Activated T-helper 2 cell treated with anti-CD3 and anti-CD28 coated beads, Interferon-gamma antibody, Interleukin-2, Interleukin-4, amounts not matched to agents 10 μg/mL and 5 μg/mL and 100 μg/mL, durations not matched to agents 14 hours and 24 hours and 36 hours (primary cell): ENCODE measurements around the gene SASH1. TPM values are rescaled to one million over a fixed set of nuclear protein-coding genes. Genes with fewer than 3 reads are reported as not detected.

Source experiments
- DNase-seq: peaks from one replicate; pipeline ENCODE4 v3.0.0; 2021; ENCODE audit warnings: low spot score
- H3K27ac Mint-ChIP-seq: one replicate; pipeline ENCODE4 v1.8.0; 2021; ENCODE audit warnings: mixed read lengths
- H3K27me3 Mint-ChIP-seq: one replicate; pipeline ENCODE4 v1.8.0; 2021; ENCODE audit warnings: low read depth, mixed read lengths
- H3K36me3 Mint-ChIP-seq: one replicate; pipeline ENCODE4 v1.8.0; 2021; ENCODE audit warnings: low read depth, mixed read lengths
- H3K4me1 Mint-ChIP-seq: one replicate; pipeline ENCODE4 v1.8.0; 2021; ENCODE audit warnings: low read depth, mixed read lengths
- H3K4me3 Mint-ChIP-seq: one replicate; pipeline ENCODE4 v1.8.0; 2021; ENCODE audit warnings: low read depth, mild to moderate bottlenecking, moderate library complexity, mixed read lengths
- H3K9me3 Mint-ChIP-seq: one replicate; pipeline ENCODE4 v1.8.0; 2021; ENCODE audit warnings: mixed read lengths
- intact Hi-C: fragments of 100-400 bp; cut with micrococcal nuclease; formaldehyde crosslinking; loops from one replicate; pipeline ENCODE4 v1.15.1; 2023
- total RNA-seq: library from RNA; stranded (reverse); gene quantifications from 2 replicates; pipeline ENCODE4 v1.2.3, GENCODE V29; 2022

The SASH1 gene
- total RNA-seq, 1 donor from 2014 or later: 0.52 TPM

DNA sequence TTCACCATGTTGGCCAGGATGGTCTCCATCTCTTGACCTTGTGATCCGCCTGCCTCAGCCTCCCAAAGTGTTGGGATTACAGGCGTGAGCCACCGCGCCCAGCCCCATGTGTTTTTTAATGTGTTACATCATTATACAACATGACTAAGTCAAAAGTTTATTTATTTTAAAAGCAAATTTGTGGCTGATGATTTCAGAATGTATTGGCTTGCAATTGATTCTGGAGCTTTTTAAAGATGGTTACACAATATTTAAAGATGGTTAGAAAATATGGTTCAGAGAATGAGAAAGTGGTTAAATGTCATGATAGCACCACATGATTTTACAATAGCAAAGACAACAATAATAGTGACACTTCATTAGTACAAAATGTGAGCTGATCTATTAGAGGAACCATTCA is 80.5 kb downstream of the SASH1 start:
- no peak overlapping the region for H3K4me3 Mint-ChIP-seq
- H3K4me1 Mint-ChIP-seq: no peaks in the 10 kb centered on the region
- no peak overlapping the region for H3K27ac Mint-ChIP-seq
- H3K36me3 Mint-ChIP-seq: no peaks in the 10 kb centered on the region
- no peak for DNase-seq
- H3K27me3 Mint-ChIP-seq: peaks cover 2% of the 10 kb centered on the region
- intact Hi-C loops: no loop called here
- H3K9me3 Mint-ChIP-seq: no peaks in the 10 kb centered on the region

DNA sequence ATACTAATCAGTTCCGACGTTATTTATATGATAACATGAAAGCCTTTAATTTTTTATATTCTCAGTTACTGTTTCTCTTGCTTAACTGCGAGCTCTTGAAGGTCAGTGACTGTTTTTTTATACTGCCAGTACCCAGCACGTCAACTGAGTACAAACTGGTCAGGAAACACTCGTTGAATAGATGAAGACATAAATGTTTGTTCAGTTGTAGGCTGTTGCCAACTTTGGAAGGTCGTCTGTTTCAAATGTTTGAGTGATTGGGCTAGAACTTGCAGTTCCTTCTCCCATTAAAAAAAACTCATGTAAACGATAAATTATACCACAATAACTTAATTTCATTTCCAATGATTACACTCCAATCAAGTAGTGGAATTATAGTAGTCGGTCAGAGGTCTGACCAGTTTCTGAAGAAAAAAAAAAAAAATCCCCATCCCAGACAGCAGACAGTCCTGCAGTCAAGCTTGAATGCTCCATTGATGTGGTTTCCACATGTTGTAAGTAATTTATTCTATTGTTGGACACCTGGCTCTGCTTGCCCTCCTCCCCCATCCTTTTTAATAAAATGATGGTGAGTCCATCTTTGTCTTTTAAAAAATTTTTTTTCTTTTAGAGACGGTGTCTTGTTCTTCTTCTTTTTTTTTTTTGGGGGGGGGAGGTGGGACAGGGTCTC is 81.1 kb downstream of the SASH1 start:
- Mint-ChIP-seq H3K9me3 (no peaks in the 10 kb centered on the region), H3K4me1 (no peaks in the 10 kb centered on the region), H3K4me3 (no peak overlapping the region), H3K27me3 (peaks cover 2% of the 10 kb centered on the region), H3K36me3 (no peaks in the 10 kb centered on the region), H3K27ac (no peak overlapping the region)
- intact Hi-C loops: no loop called here
- DNase-seq: no peak

DNA sequence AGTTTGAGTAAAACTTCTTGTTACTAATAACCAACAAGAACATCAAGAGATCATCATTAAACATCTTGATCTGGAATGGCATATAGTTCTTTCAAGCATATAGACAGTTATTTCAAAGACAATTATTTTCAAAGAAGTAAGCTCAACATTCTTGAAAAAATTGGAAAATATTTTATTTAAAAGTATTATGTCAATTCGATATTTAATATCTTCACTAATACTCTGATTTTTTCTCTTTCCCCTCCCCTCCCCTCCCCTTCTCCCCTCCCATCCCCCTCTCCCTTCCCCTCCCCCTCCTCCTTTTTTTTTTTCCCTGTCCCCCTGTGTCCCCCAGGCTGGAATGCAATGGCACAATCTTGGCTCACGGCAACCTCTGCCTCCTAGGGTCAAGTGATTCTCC is 82.8 kb downstream of the SASH1 start:
- Mint-ChIP-seq H3K36me3 (no peaks in the 10 kb centered on the region), H3K9me3 (no peaks in the 10 kb centered on the region), H3K27ac (no peak overlapping the region), H3K27me3 (no peaks in the 10 kb centered on the region), H3K4me3 (no peak overlapping the region), H3K4me1 (no peaks in the 10 kb centered on the region)
- DNase-seq: no peak
- intact Hi-C loops: no loop called here

DNA sequence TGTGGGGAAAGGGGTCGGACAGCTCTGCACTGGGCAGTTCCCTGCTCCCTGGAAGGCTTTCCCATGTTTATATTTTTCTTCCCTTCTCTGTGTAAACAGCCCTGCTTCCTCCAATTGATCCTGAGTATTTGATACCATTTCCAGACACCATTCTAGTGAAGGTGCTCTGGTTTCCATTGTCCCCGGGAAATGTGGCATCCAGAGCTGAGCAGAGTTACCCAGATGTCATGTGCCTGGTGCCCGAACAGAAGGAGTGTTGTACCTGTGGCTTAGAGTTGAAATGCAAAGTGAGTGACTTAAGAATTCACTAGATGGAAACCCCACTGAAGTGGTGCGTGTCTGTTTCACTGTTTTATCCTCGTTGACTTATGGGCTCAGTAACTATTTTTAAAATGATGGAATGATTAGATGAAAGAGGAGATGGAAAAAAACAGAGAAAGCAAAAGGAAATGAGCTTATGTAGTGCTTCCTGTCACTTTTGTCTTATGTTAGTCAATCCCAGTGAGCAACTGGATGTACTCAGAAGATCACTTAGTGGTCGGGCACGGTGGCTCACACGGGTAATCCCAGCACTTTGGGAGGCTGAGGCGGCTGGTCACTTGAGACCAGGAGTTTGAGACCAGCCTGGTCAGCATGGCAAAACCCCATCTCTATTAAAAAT is 83.8 kb downstream of the SASH1 start:
- Mint-ChIP-seq H3K27ac (no peak overlapping the region), H3K4me1 (no peaks in the 10 kb centered on the region), H3K9me3 (no peaks in the 10 kb centered on the region), H3K36me3 (no peaks in the 10 kb centered on the region), H3K27me3 (no peaks in the 10 kb centered on the region), H3K4me3 (no peak overlapping the region)
- no peak for DNase-seq
- intact Hi-C loops: no loop called here

DNA sequence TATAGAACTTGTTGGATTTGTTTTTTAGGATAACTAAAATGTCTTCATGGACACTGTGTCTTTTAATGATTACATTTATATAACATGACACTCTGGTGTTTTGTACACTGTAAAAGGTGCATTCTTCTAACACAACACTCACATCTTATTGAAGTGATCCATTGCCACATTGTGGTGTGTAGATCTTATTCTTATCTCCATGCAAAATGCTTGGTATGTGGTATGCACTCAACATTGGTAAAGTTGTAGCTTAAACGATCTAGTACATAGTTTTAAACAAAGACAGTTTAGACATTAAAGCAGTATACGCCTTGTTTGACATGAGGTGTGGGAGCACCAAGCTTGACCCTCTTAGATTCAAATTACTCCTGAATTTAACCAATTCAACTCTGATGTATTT is 84.7 kb downstream of the SASH1 start:
- no peaks in the 10 kb centered on the region for H3K36me3 Mint-ChIP-seq
- H3K27ac Mint-ChIP-seq: no peak overlapping the region
- no peak for DNase-seq
- H3K27me3 Mint-ChIP-seq: no peaks in the 10 kb centered on the region
- H3K4me1 Mint-ChIP-seq: no peaks in the 10 kb centered on the region
- H3K9me3 Mint-ChIP-seq: no peaks in the 10 kb centered on the region
- H3K4me3 Mint-ChIP-seq: no peak overlapping the region
- intact Hi-C loops: no loop called here

DNA sequence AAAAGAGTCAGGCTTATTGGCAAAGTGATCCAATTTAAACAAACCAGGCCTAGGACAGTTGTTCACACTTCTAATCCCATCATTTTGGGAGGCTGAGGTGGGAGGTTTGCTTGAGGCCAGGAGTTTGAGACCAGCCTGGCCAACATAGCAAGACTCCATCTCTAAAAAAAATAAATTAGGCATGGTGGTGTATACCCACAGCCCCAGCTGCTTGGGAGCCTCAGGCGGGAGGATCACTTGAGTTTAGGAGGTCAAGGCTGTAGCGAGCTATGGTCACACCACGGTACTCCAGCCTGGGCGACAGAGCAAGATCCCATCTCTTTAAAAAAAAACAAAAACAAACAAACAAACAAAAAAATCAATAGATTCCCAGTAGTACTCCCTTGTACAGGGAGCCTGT is 86.8 kb downstream of the SASH1 start:
- intact Hi-C loops: no loop called here
- no peak overlapping the region for H3K4me3 Mint-ChIP-seq
- H3K9me3 Mint-ChIP-seq: no peaks in the 10 kb centered on the region
- no peak for DNase-seq
- no peaks in the 10 kb centered on the region for H3K4me1 Mint-ChIP-seq
- no peaks in the 10 kb centered on the region for H3K27me3 Mint-ChIP-seq
- no peaks in the 10 kb centered on the region for H3K36me3 Mint-ChIP-seq
- no peak overlapping the region for H3K27ac Mint-ChIP-seq

DNA sequence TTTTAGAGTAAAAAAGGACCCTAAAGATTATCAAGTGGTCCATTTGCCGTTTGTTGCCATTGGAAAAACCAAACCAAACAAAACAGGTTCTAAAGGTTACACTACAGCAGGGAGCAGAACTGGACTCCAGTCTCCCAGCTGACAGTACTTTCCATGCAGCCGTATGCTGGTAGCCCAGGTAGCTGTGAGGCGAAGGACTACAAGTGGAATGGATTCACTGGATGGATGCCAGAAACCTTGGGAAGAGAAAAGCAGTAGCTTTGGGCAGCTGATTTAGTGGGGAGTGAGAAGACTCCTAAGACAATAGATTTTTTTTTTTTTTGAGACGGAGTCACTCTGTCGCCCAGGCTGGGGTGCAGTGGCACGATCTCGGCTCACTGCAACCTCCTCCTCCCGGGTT is 88.3 kb downstream of the SASH1 start:
- DNase-seq: no peak
- H3K27ac Mint-ChIP-seq: no peak overlapping the region
- no peaks in the 10 kb centered on the region for H3K27me3 Mint-ChIP-seq
- no peaks in the 10 kb centered on the region for H3K36me3 Mint-ChIP-seq
- H3K4me3 Mint-ChIP-seq: no peak overlapping the region
- H3K9me3 Mint-ChIP-seq: no peaks in the 10 kb centered on the region
- intact Hi-C loops: no loop called here
- no peaks in the 10 kb centered on the region for H3K4me1 Mint-ChIP-seq

DNA sequence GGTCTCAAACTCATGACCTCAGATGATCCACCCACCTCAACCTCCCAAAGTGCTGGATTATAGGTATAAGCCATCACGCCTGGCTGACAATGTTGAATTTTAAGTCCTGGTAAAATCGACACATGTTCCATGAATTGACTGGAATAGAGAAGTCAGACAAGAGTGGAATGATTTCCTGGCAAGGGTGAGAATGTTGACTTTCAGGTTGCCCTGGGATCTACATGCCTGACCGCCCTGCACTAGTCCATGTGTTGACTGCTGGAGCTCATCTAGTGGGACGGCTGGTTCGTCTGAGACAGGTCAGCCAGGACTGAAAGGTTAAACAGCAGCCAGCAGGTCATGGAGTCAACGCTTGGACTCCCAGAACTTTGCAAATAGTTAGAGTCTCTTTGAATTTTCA is 88.8 kb downstream of the SASH1 start:
- no peaks in the 10 kb centered on the region for H3K4me1 Mint-ChIP-seq
- no peak for DNase-seq
- intact Hi-C loops: no loop called here
- H3K27ac Mint-ChIP-seq: no peak overlapping the region
- H3K36me3 Mint-ChIP-seq: no peaks in the 10 kb centered on the region
- H3K4me3 Mint-ChIP-seq: no peak overlapping the region
- no peaks in the 10 kb centered on the region for H3K27me3 Mint-ChIP-seq
- H3K9me3 Mint-ChIP-seq: no peaks in the 10 kb centered on the region

DNA sequence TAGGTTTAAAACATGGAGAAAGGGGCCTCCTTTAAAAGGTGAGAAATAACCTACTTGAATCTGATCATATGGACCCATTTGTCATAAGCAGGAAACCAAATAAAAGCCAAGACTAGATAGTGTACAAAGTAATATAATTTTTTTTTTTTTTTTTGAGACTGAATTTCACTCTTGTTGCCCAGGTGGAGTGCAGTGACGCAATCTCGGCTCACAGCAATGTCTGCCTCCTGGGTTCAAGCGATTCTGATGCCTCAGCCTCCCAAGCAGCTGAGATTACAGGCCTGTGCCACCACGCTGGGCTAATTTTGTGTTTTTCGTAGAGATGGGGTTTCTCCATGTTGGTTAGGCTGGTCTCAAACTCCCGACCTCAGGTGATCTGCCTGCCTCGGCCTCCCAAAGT is 89.2 kb downstream of the SASH1 start:
- H3K4me3 Mint-ChIP-seq: no peak overlapping the region
- no peak for DNase-seq
- H3K36me3 Mint-ChIP-seq: no peaks in the 10 kb centered on the region
- H3K4me1 Mint-ChIP-seq: no peaks in the 10 kb centered on the region
- H3K27ac Mint-ChIP-seq: no peak overlapping the region
- intact Hi-C loops: no loop called here
- H3K27me3 Mint-ChIP-seq: peaks cover 4% of the 10 kb centered on the region
- H3K9me3 Mint-ChIP-seq: no peaks in the 10 kb centered on the region

DNA sequence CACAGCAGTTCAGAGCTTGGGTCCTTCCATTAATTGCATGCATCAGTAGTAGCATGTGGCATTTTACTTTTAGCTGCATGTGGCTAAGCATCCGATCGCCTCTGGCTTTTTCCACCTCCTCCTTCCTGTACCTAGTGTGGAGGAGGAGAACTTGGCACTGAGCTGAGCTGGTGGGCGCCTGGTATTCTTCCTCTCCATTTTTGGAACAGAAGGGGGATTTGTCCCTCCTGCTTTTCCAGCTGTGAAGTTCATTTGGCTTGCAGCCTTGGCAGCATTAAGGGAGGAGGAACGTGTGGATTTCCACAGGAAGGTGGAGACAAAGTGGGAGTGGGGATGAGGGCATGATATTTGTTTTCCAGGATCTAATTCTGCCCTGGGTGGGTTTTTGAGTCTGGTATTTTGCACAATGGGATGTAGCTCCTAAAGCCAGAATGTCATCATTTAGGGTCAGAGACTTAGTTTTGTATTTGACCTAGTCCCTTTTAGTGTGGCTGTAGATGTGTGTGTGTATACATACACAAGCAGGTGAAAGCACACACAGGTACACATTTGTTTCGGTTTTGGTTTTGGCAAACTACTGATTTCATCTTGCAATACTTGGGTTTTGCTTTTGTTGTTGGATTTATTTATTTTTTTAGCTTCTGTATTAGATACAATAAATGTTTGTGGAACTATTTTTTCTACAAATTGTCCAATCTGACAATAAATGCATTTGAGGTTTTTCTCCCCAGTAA is 90.0 kb downstream of the SASH1 start:
- Mint-ChIP-seq H3K27me3 (peaks cover 5% of the 10 kb centered on the region), H3K4me3 (no peak overlapping the region), H3K36me3 (no peaks in the 10 kb centered on the region), H3K4me1 (no peaks in the 10 kb centered on the region), H3K9me3 (no peaks in the 10 kb centered on the region), H3K27ac (no peak overlapping the region)
- intact Hi-C loops: no loop called here
- DNase-seq: no peak

DNA sequence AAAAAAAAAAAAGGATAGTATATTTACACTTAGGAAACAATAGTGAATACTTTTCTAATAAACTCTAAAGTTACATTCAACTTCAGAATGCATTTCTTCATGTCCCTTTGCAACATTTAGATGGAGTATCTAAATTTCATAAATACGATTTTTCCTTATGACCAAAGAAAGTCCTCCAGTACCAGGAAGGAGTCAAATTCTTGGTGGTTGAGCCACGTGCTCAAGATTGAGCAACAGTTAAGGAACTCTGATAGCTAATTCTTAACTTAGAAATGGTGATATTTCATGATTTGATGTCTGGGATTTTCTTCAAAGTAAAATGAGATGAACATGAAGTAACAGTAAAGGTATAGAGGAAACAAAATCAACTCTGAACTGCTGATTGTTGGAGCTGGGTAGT is 92.7 kb downstream of the SASH1 start:
- H3K9me3 Mint-ChIP-seq: no peaks in the 10 kb centered on the region
- H3K27ac Mint-ChIP-seq: no peak overlapping the region
- H3K27me3 Mint-ChIP-seq: peaks cover 16% of the 10 kb centered on the region
- H3K36me3 Mint-ChIP-seq: no peaks in the 10 kb centered on the region
- H3K4me3 Mint-ChIP-seq: no peak overlapping the region
- no peaks in the 10 kb centered on the region for H3K4me1 Mint-ChIP-seq
- no peak for DNase-seq
- intact Hi-C loops: no loop called here

DNA sequence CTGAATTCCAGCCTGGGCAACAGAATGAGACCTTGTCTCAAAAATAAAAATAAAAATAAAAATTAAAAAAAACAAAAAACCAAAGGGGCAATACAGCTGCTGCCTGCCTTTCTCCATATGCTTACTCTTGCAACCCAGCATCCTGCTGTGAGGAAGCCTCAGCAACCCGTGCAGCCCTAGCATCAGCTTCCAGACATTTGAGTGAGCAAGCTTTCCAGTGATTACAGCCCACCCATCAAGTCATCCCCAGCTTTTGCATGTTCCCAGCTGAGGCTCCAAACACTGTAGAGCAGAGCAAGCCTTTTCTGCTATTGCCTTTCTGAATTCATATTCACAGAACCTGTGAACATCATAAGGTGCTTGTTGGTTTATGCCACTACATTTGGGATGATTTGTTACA is 93.8 kb downstream of the SASH1 start:
- peaks cover 21% of the 10 kb centered on the region for H3K27me3 Mint-ChIP-seq
- intact Hi-C loops: no loop called here
- DNase-seq: no peak
- no peaks in the 10 kb centered on the region for H3K36me3 Mint-ChIP-seq
- H3K4me1 Mint-ChIP-seq: peaks cover 6% of the 10 kb centered on the region
- H3K27ac Mint-ChIP-seq: no peak overlapping the region
- H3K9me3 Mint-ChIP-seq: no peaks in the 10 kb centered on the region
- no peak overlapping the region for H3K4me3 Mint-ChIP-seq

DNA sequence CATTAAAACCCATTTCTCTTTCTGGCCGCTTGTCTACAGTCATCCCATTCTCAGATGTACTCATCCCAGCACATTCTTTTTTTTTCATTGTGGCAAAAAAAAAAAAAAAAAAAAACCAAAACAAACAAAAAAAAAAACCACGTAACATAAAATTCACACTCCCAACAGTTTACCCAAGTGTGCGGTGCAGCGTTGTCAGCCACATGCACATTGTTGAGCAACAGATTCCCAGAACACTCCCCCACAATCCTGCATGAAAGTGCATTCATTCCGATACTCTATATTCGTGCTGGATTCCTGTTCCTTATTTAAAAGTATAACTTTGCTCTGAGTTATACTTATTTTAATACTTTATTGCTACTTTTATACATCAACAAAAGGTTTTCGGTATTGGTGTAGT is 96.0 kb downstream of the SASH1 start:
- H3K27ac Mint-ChIP-seq: no peak overlapping the region
- no peak for DNase-seq
- H3K27me3 Mint-ChIP-seq: peaks cover 21% of the 10 kb centered on the region

More for the DNA sequence above, 96.0 kb downstream of the SASH1 start:
- Mint-ChIP-seq H3K4me1 (peaks cover 13% of the 10 kb centered on the region), H3K9me3 (no peaks in the 10 kb centered on the region), H3K36me3 (no peaks in the 10 kb centered on the region), H3K4me3 (no peak overlapping the region)
- intact Hi-C loops: no loop called here
